Measurements from ENCODE around the gene CCR8.

The CCR8 gene

GRCh38 chr3:39291903-39292329 lies 37.6 kb upstream of the CCR8 start:
- peak; percentile 91 for TF ChIP-seq CTCF (IDR thresholded peaks at IDR 0.05; ENCODE audit: extremely low read depth, insufficient read depth, missing control alignments)
- peak; percentile 65 for DNase-seq (ENCODE audit: low spot score)
- in situ Hi-C loops (cut with MboI; ENCODE audit: low pct_unique_long_range_greater_than_20kb, low sequenced_read_pairs, unreplicated experiment), result no loop called here

GRCh38 chr3:39292961-39293360 lies 36.5 kb upstream of the CCR8 start:
- TF ChIP-seq CTCF (IDR thresholded peaks at IDR 0.05; ENCODE audit: extremely low read depth, insufficient read depth, missing control alignments), result no peak
- in situ Hi-C loops (cut with MboI; ENCODE audit: low pct_unique_long_range_greater_than_20kb, low sequenced_read_pairs, unreplicated experiment), result no loop called here
- DNase-seq (ENCODE audit: low spot score), result no peak

GRCh38 chr3:39294446-39295183 lies 34.9 kb upstream of the CCR8 start:
- in situ Hi-C loops (cut with MboI; ENCODE audit: low pct_unique_long_range_greater_than_20kb, low sequenced_read_pairs, unreplicated experiment), result no loop called here
- TF ChIP-seq CTCF (IDR thresholded peaks at IDR 0.05; ENCODE audit: extremely low read depth, insufficient read depth, missing control alignments), result no peak
- peak; percentile 4 for DNase-seq (ENCODE audit: low spot score)

- in situ Hi-C loops (cut with MboI; ENCODE audit: low pct_unique_long_range_greater_than_20kb, low sequenced_read_pairs, unreplicated experiment), result no loop called here
- peak; percentile 73 for DNase-seq (ENCODE audit: low spot score)
- no peak for TF ChIP-seq CTCF (IDR thresholded peaks at IDR 0.05; ENCODE audit: extremely low read depth, insufficient read depth, missing control alignments)
Measured at GRCh38 chr3:39295184-39295775, 34.2 kb upstream of the CCR8 start.

GRCh38 chr3:39296197-39297077 lies 33.1 kb upstream of the CCR8 start:
- peak; percentile 5 for DNase-seq (ENCODE audit: low spot score)
- no peak for TF ChIP-seq CTCF (IDR thresholded peaks at IDR 0.05; ENCODE audit: extremely low read depth, insufficient read depth, missing control alignments)
- in situ Hi-C loops (cut with MboI; ENCODE audit: low pct_unique_long_range_greater_than_20kb, low sequenced_read_pairs, unreplicated experiment), result no loop called here

GRCh38 chr3:39299279-39299678 lies 30.2 kb upstream of the CCR8 start:
- no peak for TF ChIP-seq CTCF (IDR thresholded peaks at IDR 0.05; ENCODE audit: extremely low read depth, insufficient read depth, missing control alignments)
- no peak for DNase-seq (ENCODE audit: low spot score)
- in situ Hi-C loops (cut with MboI; ENCODE audit: low pct_unique_long_range_greater_than_20kb, low sequenced_read_pairs, unreplicated experiment), result no loop called here

Data from GM13977 (cell line).